HG03571 (cell line): Measurements from ENCODE around the gene SLC15A2.
A peak's percentile ranks its signal among the peaks of the same experiment; 100 is the strongest.

ENCODE experiments used
- ATAC-seq: cut with Tn5 transposase; IDR thresholded peaks from one replicate; pipeline ENCODE4 v1.9.1; 2021; ENCODE audit not compliant: unreplicated experiment

SLC15A2 gene

GRCh38 chr3:121979246-121979645, 85.0 kb downstream of the SLC15A2 start:
- ATAC-seq = no peak

- ATAC-seq = peak; percentile 72
These were observed 85.7 kb downstream of the SLC15A2 start for GRCh38 chr3:121979734-121980449.

GRCh38 chr3:121980450-121980796, 86.2 kb downstream of the SLC15A2 start:
- peak; percentile 32 for ATAC-seq

GRCh38 chr3:121981473-121981872, 87.3 kb downstream of the SLC15A2 start:
- ATAC-seq = no peak

GRCh38 chr3:121985846-121986245, 91.6 kb downstream of the SLC15A2 start:
- ATAC-seq = no peak

- ATAC-seq = no peak
These were observed 93.9 kb downstream of the SLC15A2 start for GRCh38 chr3:121988146-121988545.

- ATAC-seq = no peak
These were observed 95.7 kb downstream of the SLC15A2 start for GRCh38 chr3:121989943-121990342.

GRCh38 chr3:121992601-121993560, 98.7 kb downstream of the SLC15A2 start:
- ATAC-seq = no peak
